GM20000 (cell line): ENCODE measurements around the gene KIRREL1.

ENCODE experiments used
- DNase-seq: peaks from one replicate; pipeline ENCODE4 v3.0.0; 2012; ENCODE audit warnings: low spot score
- TF ChIP-seq, protein P1 (sequence below): IDR thresholded peaks from 2 replicates; pipeline ENCODE4 v1.5.1; 2012; ENCODE audit warnings: mild to moderate bottlenecking, control low read depth; ENCODE audit errors: extremely low read depth, missing control alignments

Gene KIRREL1

DNA sequence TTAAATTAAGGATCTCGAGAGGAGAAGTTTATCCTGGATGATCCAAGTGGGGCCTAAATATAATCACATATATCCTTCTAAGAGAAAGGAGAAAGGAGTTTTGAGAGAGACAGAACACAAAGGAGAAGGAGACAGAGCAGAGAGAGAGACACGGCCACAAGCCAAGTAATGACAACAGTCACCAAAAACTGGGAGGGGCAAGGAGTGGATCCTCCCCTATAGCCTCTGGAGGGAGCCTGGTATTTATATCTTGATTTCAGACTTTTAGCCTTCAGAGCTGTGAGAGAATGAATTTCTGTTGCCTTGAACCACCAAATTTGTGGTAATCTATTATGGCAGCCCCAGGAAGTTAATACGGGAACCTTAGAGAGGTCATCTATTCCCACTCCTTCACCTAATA lies 137.8 kb downstream of the KIRREL1 start:
- TF ChIP-seq, protein P1, sequence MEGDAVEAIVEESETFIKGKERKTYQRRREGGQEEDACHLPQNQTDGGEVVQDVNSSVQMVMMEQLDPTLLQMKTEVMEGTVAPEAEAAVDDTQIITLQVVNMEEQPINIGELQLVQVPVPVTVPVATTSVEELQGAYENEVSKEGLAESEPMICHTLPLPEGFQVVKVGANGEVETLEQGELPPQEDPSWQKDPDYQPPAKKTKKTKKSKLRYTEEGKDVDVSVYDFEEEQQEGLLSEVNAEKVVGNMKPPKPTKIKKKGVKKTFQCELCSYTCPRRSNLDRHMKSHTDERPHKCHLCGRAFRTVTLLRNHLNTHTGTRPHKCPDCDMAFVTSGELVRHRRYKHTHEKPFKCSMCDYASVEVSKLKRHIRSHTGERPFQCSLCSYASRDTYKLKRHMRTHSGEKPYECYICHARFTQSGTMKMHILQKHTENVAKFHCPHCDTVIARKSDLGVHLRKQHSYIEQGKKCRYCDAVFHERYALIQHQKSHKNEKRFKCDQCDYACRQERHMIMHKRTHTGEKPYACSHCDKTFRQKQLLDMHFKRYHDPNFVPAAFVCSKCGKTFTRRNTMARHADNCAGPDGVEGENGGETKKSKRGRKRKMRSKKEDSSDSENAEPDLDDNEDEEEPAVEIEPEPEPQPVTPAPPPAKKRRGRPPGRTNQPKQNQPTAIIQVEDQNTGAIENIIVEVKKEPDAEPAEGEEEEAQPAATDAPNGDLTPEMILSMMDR: no peak
- DNase-seq: no peak

DNA sequence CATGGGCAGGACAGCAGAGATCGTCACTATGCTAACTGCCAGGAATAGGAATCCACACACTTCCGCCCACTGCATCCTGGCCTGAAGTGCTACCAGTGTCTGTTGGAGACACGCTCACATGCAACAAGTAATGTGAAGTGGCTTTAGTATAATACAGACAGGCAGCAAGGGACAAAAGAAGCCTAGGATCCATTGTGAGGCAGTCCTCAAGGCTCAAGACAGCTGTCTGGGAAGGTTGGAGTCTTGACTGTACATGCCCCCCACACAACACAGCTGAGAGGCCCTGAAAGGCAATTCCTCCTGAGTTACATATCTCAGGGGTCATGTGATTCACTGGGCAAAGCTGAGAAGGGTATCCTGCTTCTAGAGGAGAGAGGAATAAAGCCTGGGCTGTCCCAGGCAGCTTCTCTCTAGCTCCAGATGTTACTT lies 147.3 kb downstream of the KIRREL1 start:
- no peak for DNase-seq
- TF ChIP-seq, protein P1: no peak

DNA sequence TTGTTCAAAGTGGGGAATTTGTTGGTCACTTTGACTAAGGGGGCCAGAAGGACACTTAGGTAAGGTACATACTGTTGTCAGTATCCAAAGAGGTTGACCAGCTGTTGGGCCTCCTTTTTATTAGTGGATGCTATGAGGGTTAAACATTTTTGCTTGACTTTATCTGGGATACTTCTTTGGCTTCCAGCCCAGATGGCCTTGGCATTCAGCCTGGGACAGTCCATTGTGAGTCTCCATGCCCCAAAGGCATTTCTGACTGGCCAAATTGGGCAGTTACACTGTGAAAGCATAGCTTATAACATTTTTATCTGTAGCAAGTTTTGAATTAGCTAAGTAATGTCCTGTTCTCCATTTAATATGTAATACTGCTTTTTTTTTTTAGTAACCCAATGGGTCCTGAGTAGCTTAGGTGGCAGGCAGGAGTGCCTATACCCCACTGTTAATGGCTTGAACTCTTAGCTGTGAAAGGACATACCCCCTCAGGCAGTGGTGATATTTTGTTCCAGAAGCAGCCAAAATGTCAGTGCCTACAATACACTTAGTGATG lies 151.8 kb downstream of the KIRREL1 start:
- TF ChIP-seq, protein P1: no peak
- no peak for DNase-seq

DNA sequence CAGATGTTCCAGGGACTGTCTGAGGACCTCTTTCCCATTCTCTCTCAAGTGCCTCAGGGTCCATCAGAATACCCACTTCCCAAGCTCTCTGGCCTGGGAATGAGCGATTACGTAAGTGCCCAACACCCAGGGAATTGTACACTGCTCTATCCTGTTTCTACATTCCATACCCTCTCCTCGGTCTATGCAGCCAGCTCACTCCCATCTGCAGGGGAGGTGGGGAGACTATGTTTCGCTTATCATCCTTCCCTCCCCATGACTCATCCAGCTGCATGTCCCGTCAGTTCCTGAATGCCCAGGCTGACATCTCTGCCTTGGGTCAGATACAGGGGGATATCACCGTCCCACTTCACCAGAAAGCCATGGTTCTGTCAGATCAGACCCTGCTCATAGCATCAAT lies 152.7 kb downstream of the KIRREL1 start:
- TF ChIP-seq, protein P1: no peak
- DNase-seq: no peak

DNA sequence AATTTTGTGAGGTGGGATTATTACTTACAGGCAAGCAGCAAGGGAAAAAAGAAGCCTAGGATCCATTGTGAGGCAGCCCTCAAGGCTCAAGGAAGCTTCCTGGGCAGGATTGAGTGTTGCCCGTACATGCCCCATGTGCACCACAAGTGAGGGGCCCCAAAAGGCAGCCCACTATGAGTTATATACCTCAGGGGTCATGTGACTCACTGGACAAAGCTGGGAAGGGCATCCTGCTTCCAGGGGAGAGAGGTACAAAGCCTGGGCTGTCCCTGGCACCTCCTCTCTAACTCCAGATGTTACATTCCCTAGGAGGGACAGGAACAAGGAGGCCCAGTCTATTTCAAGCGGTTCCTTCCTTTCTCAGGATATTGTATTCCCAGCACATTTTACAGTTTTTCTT lies 153.3 kb downstream of the KIRREL1 start:
- no peak for DNase-seq
- TF ChIP-seq, protein P1: no peak

DNA sequence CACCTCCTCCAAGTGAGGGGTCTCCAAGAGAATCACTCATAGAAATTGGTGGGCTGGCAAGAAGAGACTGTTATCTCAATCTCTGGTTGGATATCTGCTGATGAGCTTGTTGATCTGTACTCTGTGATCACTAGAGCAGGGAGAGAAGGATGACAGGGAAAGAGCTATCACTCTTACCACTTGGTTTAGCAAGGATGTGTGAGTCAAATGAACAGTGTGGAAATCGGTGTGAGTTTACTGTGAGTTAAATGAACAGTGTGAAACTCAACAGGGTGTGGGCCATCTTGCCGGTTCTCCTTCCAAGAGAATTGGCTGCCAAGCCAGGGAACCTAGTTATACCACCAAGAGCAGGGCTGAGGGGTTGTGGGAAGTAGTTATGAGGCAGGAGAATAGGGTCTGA lies 154.0 kb downstream of the KIRREL1 start:
- TF ChIP-seq, protein P1: no peak
- no peak for DNase-seq

DNA sequence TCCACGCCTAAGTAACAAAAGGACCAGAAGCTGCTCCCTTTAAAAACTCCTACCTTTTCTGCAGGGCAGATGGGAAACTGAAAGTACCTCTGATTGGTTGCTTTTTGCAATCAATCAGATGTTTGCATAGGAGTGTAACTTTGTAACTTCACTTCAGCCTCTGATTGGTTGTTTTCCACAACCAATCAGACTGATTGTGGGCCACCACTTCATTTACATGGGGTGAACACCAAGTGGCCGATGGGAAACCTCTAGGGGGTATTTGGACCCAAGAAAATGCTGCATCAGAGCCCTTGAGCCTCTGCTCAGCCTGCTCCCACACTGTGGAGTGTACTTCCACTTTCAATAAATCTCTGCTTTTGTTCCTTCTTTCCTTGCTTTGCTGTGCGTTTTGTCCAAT lies 154.4 kb downstream of the KIRREL1 start:
- TF ChIP-seq, protein P1: no peak
- DNase-seq: no peak
